ENCODE data around the gene RPL39L.

The RPL39L gene

GRCh38 chr3:187105700-187106099, 33.6 kb downstream of the RPL39L start:
- H3K27me3 ChIP-seq (ENCODE audit: control insufficient read depth, insufficient read depth, low read length): no peaks in the 10 kb centered on the region
- H3K36me3 ChIP-seq (ENCODE audit: control insufficient read depth, insufficient read depth, low read length): no peaks in the 10 kb centered on the region
- no peak overlapping the region for H3K4me3 ChIP-seq (ENCODE audit: low read length)
- H3K9ac ChIP-seq (ENCODE audit: low read length): no peak overlapping the region
- peaks cover 3% of the 10 kb centered on the region for H3K4me1 ChIP-seq (ENCODE audit: control insufficient read depth, insufficient read depth, low read length)
- H3K9me3 ChIP-seq (ENCODE audit: control insufficient read depth, low read length): no peaks in the 10 kb centered on the region

DNA sequence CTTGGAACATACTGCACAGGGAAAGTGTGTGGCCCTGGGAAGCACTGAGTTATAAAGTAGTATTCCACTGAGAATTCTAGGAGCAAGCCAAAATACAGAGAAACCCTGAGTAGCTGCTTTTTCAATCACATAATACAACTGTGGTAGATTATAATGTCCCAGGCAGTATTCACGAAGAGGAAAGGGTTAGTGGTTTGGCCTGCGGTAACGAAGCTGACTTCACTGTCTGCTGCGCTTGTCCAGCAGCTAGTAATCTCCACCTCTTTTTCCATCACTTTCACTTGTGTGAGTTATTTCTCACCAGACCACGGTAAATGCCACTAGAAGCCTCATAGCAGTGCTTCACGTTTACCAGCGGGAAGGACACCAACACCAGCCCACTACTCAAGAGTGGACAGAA, 34.4 kb downstream of the RPL39L start:
- Histone ChIP-seq H3K4me1 (ENCODE audit: control insufficient read depth, insufficient read depth, low read length) (peaks cover 3% of the 10 kb centered on the region), H3K36me3 (ENCODE audit: control insufficient read depth, insufficient read depth, low read length) (no peaks in the 10 kb centered on the region), H3K4me3 (ENCODE audit: low read length) (no peak overlapping the region), H3K27me3 (ENCODE audit: control insufficient read depth, insufficient read depth, low read length) (no peaks in the 10 kb centered on the region), H3K9ac (ENCODE audit: low read length) (no peak overlapping the region), H3K9me3 (ENCODE audit: control insufficient read depth, low read length) (no peaks in the 10 kb centered on the region)

- no peaks in the 10 kb centered on the region for H3K36me3 ChIP-seq (ENCODE audit: control insufficient read depth, insufficient read depth, low read length)
- no peaks in the 10 kb centered on the region for H3K9me3 ChIP-seq (ENCODE audit: control insufficient read depth, low read length)
- H3K4me1 ChIP-seq (ENCODE audit: control insufficient read depth, insufficient read depth, low read length): peaks cover 3% of the 10 kb centered on the region
- no peak overlapping the region for H3K4me3 ChIP-seq (ENCODE audit: low read length)
- no peak overlapping the region for H3K9ac ChIP-seq (ENCODE audit: low read length)
- H3K27me3 ChIP-seq (ENCODE audit: control insufficient read depth, insufficient read depth, low read length): no peaks in the 10 kb centered on the region
Observed at GRCh38 chr3:187104342-187104741, 35.0 kb downstream of the RPL39L start.

DNA sequence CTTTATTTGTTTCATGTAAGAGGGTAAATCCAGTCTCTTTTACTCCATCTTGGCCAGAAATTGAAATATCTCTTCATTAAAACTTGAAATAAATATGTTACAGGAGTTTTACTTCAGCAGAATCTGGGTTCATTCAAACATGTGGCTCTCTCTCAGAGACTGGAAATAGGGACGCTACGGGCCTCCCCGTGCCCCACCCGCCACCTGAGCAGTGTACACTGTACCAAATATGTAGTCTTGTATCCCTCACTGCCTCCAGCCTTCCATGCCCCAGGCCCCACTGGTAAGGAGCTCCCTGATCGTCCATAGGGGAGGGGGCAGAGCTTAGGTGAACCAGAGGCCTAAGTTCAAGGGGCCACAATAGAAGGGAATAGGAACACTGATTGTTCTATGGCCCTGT, 36.0 kb downstream of the RPL39L start:
- H3K4me1 ChIP-seq (ENCODE audit: control insufficient read depth, insufficient read depth, low read length): peaks cover 3% of the 10 kb centered on the region
- no peak overlapping the region for H3K4me3 ChIP-seq (ENCODE audit: low read length)
- no peaks in the 10 kb centered on the region for H3K9me3 ChIP-seq (ENCODE audit: control insufficient read depth, low read length)
- no peaks in the 10 kb centered on the region for H3K27me3 ChIP-seq (ENCODE audit: control insufficient read depth, insufficient read depth, low read length)
- no peak overlapping the region for H3K9ac ChIP-seq (ENCODE audit: low read length)
- H3K36me3 ChIP-seq (ENCODE audit: control insufficient read depth, insufficient read depth, low read length): no peaks in the 10 kb centered on the region

DNA sequence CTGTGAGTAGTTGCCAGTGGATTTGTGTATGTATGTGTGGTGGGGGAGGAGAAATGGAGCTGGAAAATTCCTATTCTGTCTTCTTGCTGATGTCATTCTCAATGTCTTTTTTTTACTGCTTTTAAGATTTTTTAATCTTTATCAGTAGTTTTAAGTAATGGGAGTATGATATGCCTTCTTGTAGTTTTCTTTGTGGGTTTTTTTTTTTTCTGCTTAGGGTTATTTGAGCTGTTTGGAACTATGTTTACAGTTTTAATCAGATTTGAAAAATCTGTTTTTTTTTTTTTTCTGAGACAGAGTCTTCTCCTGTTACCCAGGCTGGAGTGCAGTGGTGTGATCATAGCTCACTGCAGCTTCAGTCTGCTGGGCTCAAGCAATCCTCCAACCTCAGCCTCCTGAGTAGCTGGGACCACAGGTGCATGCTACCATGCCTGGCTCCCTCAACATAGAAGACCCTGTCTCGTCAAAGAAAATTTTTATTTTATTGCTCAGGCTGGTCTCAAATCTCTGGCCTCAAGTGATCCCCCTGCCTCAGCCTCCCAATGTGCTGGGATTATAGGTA, 37.1 kb downstream of the RPL39L start:
- Histone ChIP-seq H3K4me3 (ENCODE audit: low read length) (no peak overlapping the region), H3K9ac (ENCODE audit: low read length) (no peak overlapping the region), H3K27me3 (ENCODE audit: control insufficient read depth, insufficient read depth, low read length) (no peaks in the 10 kb centered on the region), H3K4me1 (ENCODE audit: control insufficient read depth, insufficient read depth, low read length) (peaks cover 3% of the 10 kb centered on the region), H3K36me3 (ENCODE audit: control insufficient read depth, insufficient read depth, low read length) (no peaks in the 10 kb centered on the region), H3K9me3 (ENCODE audit: control insufficient read depth, low read length) (no peaks in the 10 kb centered on the region)

DNA sequence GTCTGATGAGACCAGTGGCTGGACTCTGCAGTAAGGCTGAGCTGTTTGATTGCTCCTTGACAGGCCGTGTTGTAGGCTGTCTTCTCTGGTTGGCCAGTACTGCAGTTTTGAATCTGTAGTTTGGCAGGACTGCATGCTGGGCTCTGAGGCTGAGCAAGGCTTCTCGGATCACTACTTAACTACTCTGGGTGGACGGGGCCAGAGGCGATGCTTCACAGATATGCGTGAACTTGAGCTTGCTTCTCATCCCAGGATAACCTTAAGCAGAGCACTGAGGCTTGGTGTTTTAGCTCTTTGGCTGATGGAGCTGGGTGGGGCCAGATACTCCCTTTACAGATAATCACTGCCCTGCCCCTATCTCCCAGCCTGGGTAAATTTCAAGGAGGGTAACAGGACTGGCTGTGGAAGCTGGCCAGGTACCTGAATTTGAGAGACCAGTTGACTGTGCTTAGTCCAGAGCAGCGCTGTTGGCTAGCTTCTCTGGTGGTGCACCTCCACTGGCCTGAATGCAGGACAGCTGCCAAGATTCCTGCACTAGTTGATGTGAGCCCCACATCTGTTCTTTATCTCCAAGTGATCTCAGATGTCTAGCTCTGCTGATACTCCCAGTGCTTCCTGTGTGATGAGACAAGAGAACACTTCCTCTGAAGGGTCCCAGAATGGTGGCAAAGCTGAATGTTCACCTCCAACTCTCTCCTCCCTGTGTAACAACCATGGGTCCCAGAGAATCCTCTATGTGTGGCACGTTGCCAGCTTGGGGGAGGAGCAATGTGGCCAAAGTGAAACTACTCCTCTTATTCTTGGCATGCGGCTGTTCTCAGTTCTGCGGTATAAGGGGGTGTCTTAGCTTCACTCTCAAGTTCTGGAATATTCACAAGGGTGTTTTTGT, 37.9 kb downstream of the RPL39L start:
- no peaks in the 10 kb centered on the region for H3K36me3 ChIP-seq (ENCODE audit: control insufficient read depth, insufficient read depth, low read length)
- H3K27me3 ChIP-seq (ENCODE audit: control insufficient read depth, insufficient read depth, low read length): no peaks in the 10 kb centered on the region
- no peak overlapping the region for H3K9ac ChIP-seq (ENCODE audit: low read length)
- H3K9me3 ChIP-seq (ENCODE audit: control insufficient read depth, low read length): no peaks in the 10 kb centered on the region
- H3K4me1 ChIP-seq (ENCODE audit: control insufficient read depth, insufficient read depth, low read length): peaks cover 3% of the 10 kb centered on the region
- H3K4me3 ChIP-seq (ENCODE audit: low read length): no peak overlapping the region

DNA sequence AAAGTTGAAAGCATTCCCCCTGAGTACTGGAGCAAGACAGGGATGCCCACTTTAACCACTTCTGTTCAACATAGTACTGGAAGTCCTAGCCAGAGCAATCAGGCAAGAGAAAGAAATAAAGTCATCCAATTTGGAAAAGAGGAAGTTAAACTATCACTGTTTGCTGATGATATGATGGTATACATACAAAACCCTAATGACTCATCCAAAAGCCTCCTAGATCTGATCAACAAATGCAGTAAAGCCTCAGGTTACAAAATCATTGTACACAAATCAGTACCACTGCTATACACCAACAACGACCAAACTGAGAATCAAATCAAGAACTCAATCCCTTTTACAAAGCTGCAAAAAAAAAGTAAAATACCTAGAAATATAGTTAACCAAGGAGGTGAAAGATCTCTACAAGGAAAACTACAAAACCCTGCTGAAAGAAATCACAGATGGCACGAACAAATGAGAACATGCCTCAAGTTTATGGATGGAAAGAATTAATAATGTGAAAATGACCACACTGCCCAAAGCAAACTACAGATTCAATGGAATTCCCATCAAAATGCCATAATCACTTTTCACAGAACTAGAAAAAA, 40.3 kb downstream of the RPL39L start:
- Histone ChIP-seq H3K36me3 (ENCODE audit: control insufficient read depth, insufficient read depth, low read length) (no peaks in the 10 kb centered on the region), H3K4me1 (ENCODE audit: control insufficient read depth, insufficient read depth, low read length) (peaks cover 3% of the 10 kb centered on the region), H3K9me3 (ENCODE audit: control insufficient read depth, low read length) (no peaks in the 10 kb centered on the region), H3K4me3 (ENCODE audit: low read length) (no peak overlapping the region), H3K9ac (ENCODE audit: low read length) (no peak overlapping the region), H3K27me3 (ENCODE audit: control insufficient read depth, insufficient read depth, low read length) (no peaks in the 10 kb centered on the region)

DNA sequence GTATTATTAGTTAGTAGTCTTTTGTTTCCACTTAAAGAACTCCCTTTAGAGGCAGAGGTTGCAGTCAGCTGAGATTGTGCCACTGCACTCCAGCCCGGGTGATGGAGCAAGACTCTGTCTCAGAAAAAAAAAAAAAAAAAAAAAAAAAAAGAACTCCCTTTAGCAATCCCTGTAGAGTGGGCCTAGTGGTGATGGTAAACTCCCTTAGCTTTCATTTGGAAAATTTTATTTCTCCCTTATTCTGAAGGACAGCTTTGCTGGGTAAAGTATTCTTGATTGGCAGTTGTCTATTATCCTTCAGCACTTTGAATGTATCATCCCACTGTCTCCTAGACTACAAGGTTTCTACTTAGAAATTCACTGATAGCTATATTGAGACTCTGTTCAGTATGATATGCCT, 46.0 kb downstream of the RPL39L start:
- no peaks in the 10 kb centered on the region for H3K4me1 ChIP-seq (ENCODE audit: control insufficient read depth, insufficient read depth, low read length)
- no peaks in the 10 kb centered on the region for H3K27me3 ChIP-seq (ENCODE audit: control insufficient read depth, insufficient read depth, low read length)
- H3K9me3 ChIP-seq (ENCODE audit: control insufficient read depth, low read length): no peaks in the 10 kb centered on the region
- no peak overlapping the region for H3K9ac ChIP-seq (ENCODE audit: low read length)
- no peak overlapping the region for H3K4me3 ChIP-seq (ENCODE audit: low read length)
- H3K36me3 ChIP-seq (ENCODE audit: control insufficient read depth, insufficient read depth, low read length): no peaks in the 10 kb centered on the region

- Histone ChIP-seq H3K4me1 (ENCODE audit: control insufficient read depth, insufficient read depth, low read length) (no peaks in the 10 kb centered on the region), H3K36me3 (ENCODE audit: control insufficient read depth, insufficient read depth, low read length) (no peaks in the 10 kb centered on the region), H3K4me3 (ENCODE audit: low read length) (no peak overlapping the region), H3K9me3 (ENCODE audit: control insufficient read depth, low read length) (no peaks in the 10 kb centered on the region), H3K27me3 (ENCODE audit: control insufficient read depth, insufficient read depth, low read length) (no peaks in the 10 kb centered on the region), H3K9ac (ENCODE audit: low read length) (no peak overlapping the region)
Observed at GRCh38 chr3:187088701-187089100, 50.6 kb downstream of the RPL39L start.

DNA sequence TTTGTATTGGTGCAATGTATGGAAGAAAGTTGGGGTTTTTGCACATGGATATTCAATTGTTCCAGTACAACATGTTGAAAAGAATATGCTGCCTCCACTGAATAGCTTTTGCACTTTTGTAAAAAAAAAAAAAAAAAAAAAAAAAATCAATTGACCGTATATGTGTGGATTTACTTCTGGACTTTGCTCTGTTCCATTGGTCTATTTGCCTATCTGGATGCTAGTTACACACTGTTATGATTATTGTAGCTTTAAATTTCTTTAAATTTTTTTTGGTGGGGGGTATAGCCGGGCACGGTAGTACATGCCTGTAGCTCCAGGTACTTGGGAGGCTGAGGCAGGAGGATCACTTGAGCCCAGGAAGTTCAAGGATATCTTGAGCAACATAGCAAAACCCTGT, 52.5 kb downstream of the RPL39L start:
- Histone ChIP-seq H3K4me3 (ENCODE audit: low read length) (no peak overlapping the region), H3K27me3 (ENCODE audit: control insufficient read depth, insufficient read depth, low read length) (no peaks in the 10 kb centered on the region), H3K36me3 (ENCODE audit: control insufficient read depth, insufficient read depth, low read length) (no peaks in the 10 kb centered on the region), H3K4me1 (ENCODE audit: control insufficient read depth, insufficient read depth, low read length) (no peaks in the 10 kb centered on the region), H3K9ac (ENCODE audit: low read length) (no peak overlapping the region), H3K9me3 (ENCODE audit: control insufficient read depth, low read length) (no peaks in the 10 kb centered on the region)

- H3K36me3 ChIP-seq (ENCODE audit: control insufficient read depth, insufficient read depth, low read length): no peaks in the 10 kb centered on the region
- H3K27me3 ChIP-seq (ENCODE audit: control insufficient read depth, insufficient read depth, low read length): no peaks in the 10 kb centered on the region
- no peak overlapping the region for H3K9ac ChIP-seq (ENCODE audit: low read length)
- H3K9me3 ChIP-seq (ENCODE audit: control insufficient read depth, low read length): no peaks in the 10 kb centered on the region
- H3K4me3 ChIP-seq (ENCODE audit: low read length): no peak overlapping the region
- no peaks in the 10 kb centered on the region for H3K4me1 ChIP-seq (ENCODE audit: control insufficient read depth, insufficient read depth, low read length)
Observed at GRCh38 chr3:187085933-187086332, 53.4 kb downstream of the RPL39L start.

DNA sequence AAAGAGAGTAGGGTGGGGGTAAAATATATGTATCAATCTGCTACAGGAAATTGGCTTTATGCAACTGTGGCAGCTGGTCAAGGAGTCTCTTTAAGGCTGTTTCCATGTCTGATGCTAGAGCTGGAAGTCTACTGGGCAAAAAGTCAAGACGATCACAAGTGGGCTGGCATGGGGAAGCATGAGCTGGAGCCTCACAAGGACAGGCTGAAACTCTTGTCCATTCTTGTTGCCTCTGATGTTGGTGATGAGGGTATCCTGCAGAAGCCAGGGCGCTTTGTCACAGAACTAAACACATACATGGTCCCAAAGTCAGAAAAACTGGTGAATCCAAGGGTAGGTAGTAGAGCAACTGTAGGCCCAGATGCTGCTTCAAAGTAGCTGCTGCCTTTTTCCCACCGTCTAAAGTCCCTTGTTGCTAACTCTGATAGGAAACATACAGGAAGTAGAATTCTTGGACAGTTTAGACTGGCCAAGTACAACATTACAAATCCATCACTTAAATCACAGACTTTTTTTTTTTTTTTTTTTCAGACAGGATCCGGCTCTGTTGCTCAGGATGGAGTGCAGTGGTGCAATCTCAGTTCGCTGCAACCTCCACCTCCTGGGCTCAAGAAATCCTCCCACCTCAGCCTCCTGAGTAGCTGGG, 54.2 kb downstream of the RPL39L start:
- no peaks in the 10 kb centered on the region for H3K36me3 ChIP-seq (ENCODE audit: control insufficient read depth, insufficient read depth, low read length)
- H3K27me3 ChIP-seq (ENCODE audit: control insufficient read depth, insufficient read depth, low read length): no peaks in the 10 kb centered on the region
- H3K9me3 ChIP-seq (ENCODE audit: control insufficient read depth, low read length): no peaks in the 10 kb centered on the region
- H3K4me1 ChIP-seq (ENCODE audit: control insufficient read depth, insufficient read depth, low read length): no peaks in the 10 kb centered on the region
- H3K9ac ChIP-seq (ENCODE audit: low read length): no peak overlapping the region
- H3K4me3 ChIP-seq (ENCODE audit: low read length): no peak overlapping the region

Measured in mucosa of stomach (tissue), 1 donor.